Liver (tissue), 9 donors: ENCODE data around the gene ZBTB12. TPM values are rescaled to one million over a fixed set of nuclear protein-coding genes. Genes with fewer than 3 reads are reported as not detected.
A peak's percentile ranks its signal among the peaks of the same experiment; 100 is the strongest.

Experiments
- DNase-seq: peaks from one replicate; pipeline ENCODE4 v3.0.0-alpha.2; 2017; ENCODE audit warnings: low spot score
- H3K27ac ChIP-seq, 2 donors: one replicate each; pipeline ENCODE4 v1.7.0; 2013; ENCODE audit warnings: inconsistent platforms in 2 of 2, low read length in 2 of 2, control low read depth in 1 of 2, low read depth in 1 of 2, mild to moderate bottlenecking in 1 of 2
- H3K27me3 ChIP-seq, 4 donors: one replicate each; pipeline versions ENCODE4 v1.6.1 to v1.7.0; 2013; ENCODE audit warnings: low read length in 3 of 4, inconsistent platforms in 1 of 4, mild to moderate bottlenecking in 1 of 4, moderate library complexity in 1 of 4; ENCODE audit not compliant: control insufficient read depth in 4 of 4, insufficient read depth in 4 of 4
- H3K36me3 ChIP-seq, 4 donors: one replicate each; pipeline versions ENCODE4 v1.6.1 to v1.7.0; 2013; ENCODE audit warnings: low read length in 3 of 4, mild to moderate bottlenecking in 3 of 4, low read depth in 1 of 4, moderate library complexity in 1 of 4; ENCODE audit not compliant: control insufficient read depth in 4 of 4, insufficient read depth in 3 of 4
- H3K4me1 ChIP-seq, 4 donors: one replicate each; pipeline versions ENCODE4 v1.6.1 to v1.7.0; 2013; ENCODE audit warnings: low read length in 3 of 4, mild to moderate bottlenecking in 3 of 4, moderate library complexity in 1 of 4; ENCODE audit not compliant: control insufficient read depth in 4 of 4, insufficient read depth in 4 of 4
- H3K4me3 ChIP-seq, 3 donors: one replicate each; pipeline versions ENCODE4 v1.6.1 to v1.7.0; 2013; ENCODE audit warnings: low read length in 3 of 3, control low read depth in 1 of 3, low read depth in 1 of 3, mild to moderate bottlenecking in 1 of 3
- H3K9ac ChIP-seq, 2 donors: one replicate each; pipeline ENCODE4 v1.7.0; 2013; ENCODE audit warnings: low read length in 2 of 2, mild to moderate bottlenecking in 2 of 2, moderate library complexity in 2 of 2, control low read depth in 1 of 2, low read depth in 1 of 2
- H3K9me3 ChIP-seq, 4 donors: one replicate each; pipeline versions ENCODE4 v1.6.1 to v1.7.0; 2013; ENCODE audit warnings: low read length in 3 of 4; ENCODE audit not compliant: control insufficient read depth in 4 of 4
- ATF3 ChIP-seq: IDR thresholded peaks from 2 replicates; pipeline ENCODE4 v1.6.1; 2016; ENCODE audit warnings: antibody characterized with exemption
- EGR1 ChIP-seq, 2 donors: IDR thresholded peaks; 2 replicates each; pipeline ENCODE4 v1.6.1; 2016 to 2018; ENCODE audit warnings: antibody characterized with exemption in 2 of 2, low read depth in 2 of 2
- FOXA1 ChIP-seq: IDR thresholded peaks from 2 replicates; pipeline ENCODE4 v1.6.1; 2016; ENCODE audit warnings: antibody characterized with exemption
- FOXA2 ChIP-seq: IDR thresholded peaks from 2 replicates; pipeline ENCODE4 v1.6.1; 2016; ENCODE audit warnings: antibody characterized with exemption
- HNF4A ChIP-seq, 2 donors: conservative IDR thresholded peaks; 2 replicates each; pipeline ENCODE4 v1.6.1; 2016; ENCODE audit warnings: antibody characterized with exemption in 2 of 2, mild to moderate bottlenecking in 2 of 2
- HNF4G ChIP-seq: IDR thresholded peaks from 2 replicates; pipeline ENCODE4 v1.6.1; 2016; ENCODE audit warnings: antibody characterized with exemption
- NR2F2 ChIP-seq: IDR thresholded peaks from 2 replicates; pipeline ENCODE4 v1.6.1; 2016; ENCODE audit warnings: antibody characterized with exemption
- RAD21 ChIP-seq, 2 donors: IDR thresholded peaks; 2 replicates each; pipeline ENCODE4 v1.6.1; 2016; ENCODE audit warnings: antibody characterized with exemption in 2 of 2, mild to moderate bottlenecking in 2 of 2
- REST ChIP-seq: IDR thresholded peaks from 2 replicates; pipeline ENCODE4 v1.6.1; 2016; ENCODE audit warnings: antibody characterized with exemption, mild to moderate bottlenecking
- RXRA ChIP-seq, 2 donors: IDR thresholded peaks; 2 replicates each; pipeline ENCODE4 v1.6.1; 2017 to 2018; ENCODE audit warnings: antibody characterized with exemption in 2 of 2, mild to moderate bottlenecking in 1 of 2
- SP1 ChIP-seq: IDR thresholded peaks from 2 replicates; pipeline ENCODE4 v1.6.1; 2018; ENCODE audit warnings: antibody characterized with exemption, mild to moderate bottlenecking
- TAF1 ChIP-seq: conservative IDR thresholded peaks from 2 replicates; pipeline ENCODE4 v1.6.1; 2016; ENCODE audit warnings: antibody characterized with exemption, mild to moderate bottlenecking
- YY1 ChIP-seq: IDR thresholded peaks from 2 replicates; pipeline ENCODE4 v1.6.1; 2016; ENCODE audit warnings: antibody characterized with exemption, mild to moderate bottlenecking
- WGBS: extraction: QIAGEN DNeasy Blood & Tissue Kit; methylation state at CpG from one replicate; pipeline ENCODE4 v1.1.7; 2013; 5-methylcytosine and 5-hydroxymethylcytosine counted together
- polyA plus RNA-seq, 2 donors: library from polyadenylated mRNA; stranded (reverse) in 1 of 2; unstranded in 1 of 2; fragments of 200-250 nt in 1 of 2; fragments of >200 nt in 1 of 2; fragmentation: Nextera tagmentation in 1 of 2; extraction: Ambion mirVana in 1 of 2; gene quantifications; one replicate each; pipeline versions ENCODE4 v1.2.1 to v1.2.3, GENCODE V29; 2013 to 2015
- total RNA-seq, 2 donors: library from RNA; depleted of rRNA; stranded (reverse); fragments of >200 nt; gene quantifications; one replicate each; pipeline ENCODE4 v1.2.3, GENCODE V29; 2014
- donor health status: healthy.
- donor health status: healthy.
- donor health status: healthy.
- donor health status: healthy.
- donor health status: healthy.

The ZBTB12 gene
- total and polyA plus RNA-seq, 4 donors = 0.25 to 2.3 (median 0.83) TPM; not detected in 1

- H3K36me3 ChIP-seq = peaks cover 0 to 46% (median 21%) of the 10 kb centered on the region in 4 donors
- no peaks in the 10 kb centered on the region for H3K27me3 ChIP-seq
- H3K27ac ChIP-seq = peak overlapping the region in 1 of 2 donors; percentile 8
- H3K4me1 ChIP-seq = peaks cover 7 to 51% (median 29%) of the 10 kb centered on the region in 4 donors
- TF ChIP-seq EGR1 (IDR thresholded peaks at IDR 0.05; ENCODE audit: low read depth in 2 of 2) (no peak), FOXA2 (no peak)
- H3K9ac ChIP-seq = no peak overlapping the region
- no peaks in the 10 kb centered on the region for H3K9me3 ChIP-seq
- no peak overlapping the region for H3K4me3 ChIP-seq
- 85% methylated on average over 3 of the region's 3 CpGs for WGBS
- DNase-seq = no peak
Measured at GRCh38 chr6:31943742-31944141, 41.9 kb upstream of the ZBTB12 start.

GRCh38 chr6:31940256-31940664, 38.4 kb upstream of the ZBTB12 start:
- Histone ChIP-seq H3K27me3 (no peaks in the 10 kb centered on the region), H3K9ac (no peak overlapping the region), H3K4me1 (peaks cover 7 to 34% (median 21%) of the 10 kb centered on the region in 4 donors), H3K9me3 (no peaks in the 10 kb centered on the region), H3K36me3 (peaks cover 2 to 43% (median 25%) of the 10 kb centered on the region in 4 donors), H3K4me3 (no peak overlapping the region), H3K27ac (no peak overlapping the region)
- DNase-seq = no peak
- 42% methylated on average over 6 of the region's 6 CpGs for WGBS
- no peak for TF ChIP-seq NR2F2
- TF ChIP-seq RAD21 (IDR thresholded peaks at IDR 0.05) = no peak
- TF ChIP-seq ATF3 = no peak
- no peak for TF ChIP-seq TAF1
- no peak for TF ChIP-seq REST
- no peak for TF ChIP-seq FOXA1
- no peak for TF ChIP-seq HNF4G
- no peak for TF ChIP-seq EGR1 (IDR thresholded peaks at IDR 0.05; ENCODE audit: low read depth in 2 of 2)
- no peak for TF ChIP-seq YY1
- no peak for TF ChIP-seq HNF4A (conservative IDR thresholded peaks at IDR 0.05)

- H3K9ac ChIP-seq = no peak overlapping the region
- peaks cover 1 to 11% (median 8%) of the 10 kb centered on the region in 4 donors for H3K4me1 ChIP-seq
- H3K27me3 ChIP-seq = no peaks in the 10 kb centered on the region
- no peak overlapping the region for H3K27ac ChIP-seq
- no peaks in the 10 kb centered on the region for H3K9me3 ChIP-seq
- H3K4me3 ChIP-seq = no peak overlapping the region
- WGBS = 51% methylated on average over 9 of the region's 9 CpGs
- no peak for DNase-seq
- H3K36me3 ChIP-seq = peaks cover 8 to 36% (median 16%) of the 10 kb centered on the region in 4 donors
- no peak for TF ChIP-seq RXRA (IDR thresholded peaks at IDR 0.05)
- peak; percentile 24 for TF ChIP-seq SP1
- peak; percentile 63 to 69 for TF ChIP-seq HNF4A (conservative IDR thresholded peaks at IDR 0.05)
Measured at GRCh38 chr6:31935823-31936222, 33.9 kb upstream of the ZBTB12 start.
